Panc1 (cell line): ENCODE results near the gene MTA1. TPM values are rescaled to one million over a fixed set of nuclear protein-coding genes. Genes with fewer than 3 reads are reported as not detected.

Experiments
- ATAC-seq: fragments of 200-7000 bp; cut with Tn5 transposase; 2 replicates; pipeline ENCODE4 v1.9.1; 2020; ENCODE audit warnings: mild to moderate bottlenecking, moderate library complexity
- BruUV-seq: library from RNA; stranded (reverse); fragments of 400-500 nt; replicated peaks from 2 replicates; lab custom pipeline; 2021; lab: Mats Ljungman, UMichigan
- CTCF ChIA-PET: fragments of 300-600 bp; sonication (Branson Sonifier 250); formaldehyde crosslinking; loops from one replicate; lab custom pipeline; 2022; ENCODE audit warnings: antibody characterized with exemption; lab: Charles Lee
- POLR2A ChIA-PET: fragments of 300-600 bp; sonication (Branson Sonifier 250); formaldehyde crosslinking; loops from one replicate; lab custom pipeline; 2022; ENCODE audit warnings: antibody characterized with exemption; lab: Charles Lee
- DNase-seq: peaks from one replicate; pipeline ENCODE4 v3.0.0-alpha.2; 2010; ENCODE audit warnings: low read depth, low spot score
- H3K27ac ChIP-seq: 2 replicates; pipeline ENCODE4 v1.5.1; 2011; ENCODE audit warnings: mild to moderate bottlenecking, low read length, inconsistent platforms
- H3K27me3 ChIP-seq: fragments of 200-500 bp; sonication (Bioruptor generic); 2 replicates; pipeline ENCODE4 v1.6.0; 2014; ENCODE audit warnings: low read length, inconsistent platforms; ENCODE audit not compliant: control insufficient read depth, insufficient read depth
- H3K36me3 ChIP-seq: fragments of 200-500 bp; sonication (Bioruptor generic); 2 replicates; pipeline ENCODE4 v1.5.1; 2014; ENCODE audit warnings: inconsistent platforms, mild to moderate bottlenecking, low read length, moderate library complexity; ENCODE audit not compliant: control insufficient read depth, insufficient read depth
- H3K4me1 ChIP-seq: 2 replicates; pipeline ENCODE4 v1.5.1; 2011; ENCODE audit warnings: inconsistent platforms, mild to moderate bottlenecking, low read length, moderate library complexity; ENCODE audit not compliant: control insufficient read depth, insufficient read depth
- H3K4me3 ChIP-seq, 2 experiments: 2 replicates each; pipeline ENCODE4 v1.5.1; 2011 to 2012; ENCODE audit warnings: low read depth in 2 of 2, low read length in 2 of 2, mild to moderate bottlenecking in 2 of 2, inconsistent platforms in 1 of 2, moderate library complexity in 1 of 2
- H3K9me3 ChIP-seq: fragments of 200-500 bp; sonication (Bioruptor generic); 2 replicates; pipeline ENCODE4 v1.5.1; 2014; ENCODE audit warnings: low read depth, mild to moderate bottlenecking, inconsistent platforms, low read length, moderate library complexity; ENCODE audit not compliant: control insufficient read depth, insufficient read depth
- CTCF ChIP-seq: fragments of 450-650 bp; IDR thresholded peaks from 2 replicates; pipeline ENCODE4 v1.5.1; 2017; ENCODE audit warnings: mild to moderate bottlenecking
- POLR2AphosphoS5 ChIP-seq: IDR thresholded peaks from 2 replicates; pipeline ENCODE4 v1.6.1; 2012; ENCODE audit warnings: mild to moderate bottlenecking, low read depth, low read length, moderate library complexity
- REST ChIP-seq, 2 experiments: IDR thresholded peaks; 2 replicates each; pipeline ENCODE4 v1.6.1; 2011 to 2012; ENCODE audit warnings: low read depth in 2 of 2, control low read depth in 1 of 2, low read length in 1 of 2, mild to moderate bottlenecking in 1 of 2, moderate library complexity in 1 of 2; ENCODE audit not compliant: insufficient read depth in 1 of 2
- SIN3A ChIP-seq: IDR thresholded peaks from 2 replicates; pipeline ENCODE4 v1.6.1; 2012; ENCODE audit warnings: low read depth, mild to moderate bottlenecking, low read length, moderate library complexity, borderline replicate concordance; ENCODE audit not compliant: insufficient read depth
- TCF7L2 ChIP-seq: IDR thresholded peaks from 2 replicates; pipeline ENCODE4 v1.6.1; 2011; ENCODE audit warnings: mild to moderate bottlenecking, low read depth, low read length, inconsistent platforms
- in situ Hi-C: cut with HindIII; loops from 2 replicates; pipeline ENCODE4 v1.10.0; 2016; ENCODE audit warnings: low sequenced_read_pairs, low pct_unique_long_range_greater_than_20kb
- intact Hi-C: fragments of 100-400 bp; cut with micrococcal nuclease; formaldehyde crosslinking; loops from one replicate; pipeline ENCODE4 v1.10.0; 2022; ENCODE audit not compliant: unreplicated experiment
- total RNA-seq: library from RNA; stranded (reverse); gene quantifications from one replicate; pipeline ENCODE4 v1.2.1, GENCODE V29; 2021; ENCODE audit not compliant: unreplicated experiment

The MTA1 gene
- total RNA-seq, 1 experiment from 2014 or later = 105 TPM

DNA sequence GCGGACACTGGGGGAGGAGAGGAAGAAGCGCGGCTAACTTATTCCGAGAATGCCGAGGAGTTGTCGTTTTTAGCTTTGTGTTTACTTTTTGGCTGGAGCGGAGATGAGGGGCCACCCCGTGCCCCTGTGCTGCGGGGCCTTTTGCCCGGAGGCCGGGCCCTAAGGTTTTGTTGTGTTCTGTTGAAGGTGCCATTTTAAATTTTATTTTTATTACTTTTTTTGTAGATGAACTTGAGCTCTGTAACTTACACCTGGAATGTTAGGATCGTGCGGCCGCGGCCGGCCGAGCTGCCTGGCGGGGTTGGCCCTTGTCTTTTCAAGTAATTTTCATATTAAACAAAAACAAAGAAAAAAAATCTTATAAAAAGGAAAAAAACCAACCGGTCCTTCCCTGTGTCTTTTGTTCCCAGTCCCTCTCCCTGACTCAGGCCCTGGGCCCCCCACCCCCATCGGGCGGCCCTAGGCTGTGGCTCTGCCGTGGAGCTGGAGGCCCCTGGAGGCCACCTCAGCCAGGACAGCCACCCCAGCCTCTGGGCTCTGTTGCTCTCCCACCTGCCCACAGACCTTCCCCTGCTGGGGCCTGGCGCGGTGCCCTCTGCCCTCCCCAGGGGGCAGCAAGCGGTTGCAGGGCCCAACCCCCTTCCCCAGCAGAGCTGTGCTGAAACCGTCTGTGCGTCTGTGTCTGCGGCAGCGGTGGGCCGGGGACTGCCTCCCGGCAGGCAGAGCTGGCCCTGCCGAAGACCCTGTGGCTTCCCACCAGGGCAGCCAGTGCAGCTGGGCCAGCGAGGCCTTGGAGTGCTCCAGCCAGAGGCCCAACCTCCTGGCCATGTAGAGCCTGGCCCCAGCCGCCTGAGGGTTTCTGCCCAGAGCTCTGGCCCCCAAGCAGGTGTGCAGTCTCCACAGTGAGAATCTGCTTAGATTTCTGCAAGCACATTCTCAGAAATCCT is 51.0 kb downstream of the MTA1 start:
- ATAC-seq (no peak), DNase-seq (no peak)
- POLR2A ChIA-PET = interaction anchor here (0.9 to 1.1 kb wide), 2 partner anchors 13 to 19 kb away, joined by 3 to 7 read pairs; no protein-coding TSS in a partner anchor
- Histone ChIP-seq H3K4me3 (no peak overlapping the region), H3K36me3 (no peaks in the 10 kb centered on the region; the same call in 1 of the 2 replicates), H3K4me1 (peaks cover 41% of the 10 kb centered on the region), H3K27ac (peak overlapping the region; percentile 44; the same call in 1 of the 2 replicates), H3K27me3 (no peaks in the 10 kb centered on the region), H3K9me3 (no peaks in the 10 kb centered on the region)
- BruUV-seq = no TSS peak
- TF ChIP-seq TCF7L2 (no peak), SIN3A (no peak), CTCF (no peak), POLR2AphosphoS5 (no peak), REST (IDR thresholded peaks at IDR 0.05; ENCODE audit: insufficient read depth in 1 of 2, low read depth in 2 of 2, low read length in 1 of 2) (no peak)
- intact Hi-C loops = no loop called here
- in situ Hi-C loops = no loop called here
- CTCF ChIA-PET = interaction anchor here (0.7 to 1.6 kb wide), 3 partner anchors 10 to 212 kb away, joined by 4 to 7 read pairs (median 4); no protein-coding TSS in a partner anchor

DNA sequence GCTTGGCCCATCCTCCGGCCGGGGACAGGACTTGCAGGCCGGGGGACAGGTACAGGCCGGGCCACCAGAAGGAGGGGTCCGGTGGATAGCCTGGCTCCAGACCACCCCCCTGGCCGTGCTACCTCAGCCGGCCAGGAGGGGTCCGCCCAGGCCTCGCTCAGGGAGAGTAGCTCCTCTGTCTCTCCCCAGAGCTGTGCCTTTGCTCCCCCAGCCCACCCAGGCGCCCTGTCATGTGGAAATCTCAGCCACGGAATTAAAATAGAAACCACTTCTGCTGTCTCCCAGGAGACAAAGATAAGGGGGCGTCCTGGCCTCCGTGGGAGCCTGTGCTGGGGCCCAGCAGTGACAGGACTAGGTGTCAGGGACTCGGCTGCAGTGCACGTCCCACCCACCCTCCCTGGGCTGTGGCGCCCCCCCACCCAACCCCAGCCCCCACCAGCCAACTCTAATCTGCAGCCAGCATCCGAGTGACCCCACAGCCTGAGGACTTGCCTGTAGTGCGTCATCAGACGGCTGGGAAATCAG is 51.7 kb downstream of the MTA1 start:
- Histone ChIP-seq H3K27ac (no peak overlapping the region; the same call in 1 of the 2 replicates), H3K9me3 (no peaks in the 10 kb centered on the region), H3K36me3 (no peaks in the 10 kb centered on the region; the same call in 1 of the 2 replicates), H3K27me3 (no peaks in the 10 kb centered on the region), H3K4me3 (no peak overlapping the region), H3K4me1 (peaks cover 41% of the 10 kb centered on the region)
- no peak for DNase-seq
- ATAC-seq = no peak
- TF ChIP-seq CTCF = no peak
- no peak for TF ChIP-seq TCF7L2
- no peak for TF ChIP-seq POLR2AphosphoS5
- no peak for TF ChIP-seq REST (IDR thresholded peaks at IDR 0.05; ENCODE audit: insufficient read depth in 1 of 2, low read depth in 2 of 2, low read length in 1 of 2)
- no peak for TF ChIP-seq SIN3A
- no TSS peak for BruUV-seq
- ChIA-PET POLR2A (interaction anchor here (1.1 kb wide), 1 partner anchor 12 kb away, joined by 7 read pairs; no protein-coding TSS in a partner anchor), CTCF (interaction anchor here (0.7 to 1.6 kb wide), 3 partner anchors 10 to 24 kb away, joined by 3 to 7 read pairs (median 4); no protein-coding TSS in a partner anchor)
- in situ Hi-C loops = no loop called here
- intact Hi-C loops = no loop called here
